RWPE1 (cell line): ENCODE measurements around the gene RBM20.

Experiments
- CTCF ChIA-PET: fragments of 350-600 bp; sonication (Branson Sonifier 250); formaldehyde crosslinking; extraction: SDS; loops from one replicate; lab custom pipeline; 2021; lab: Yijun Ruan, JAX
- POLR2A ChIA-PET: fragments of 400-600 bp; formaldehyde crosslinking; extraction: SDS; loops from one replicate; lab custom pipeline; 2020; ENCODE audit warnings: antibody characterized with exemption; ENCODE audit not compliant: low non-redundant PET; lab: Yijun Ruan, JAX
- DNase-seq: peaks from one replicate; pipeline ENCODE4 v3.0.0; 2012; ENCODE audit warnings: low spot score
- H3K27ac ChIP-seq: fragments of 450-650 bp; 2 replicates; pipeline ENCODE4 v1.5.1; 2017
- CTCF ChIP-seq: fragments of 450-650 bp; conservative IDR thresholded peaks from 2 replicates; pipeline ENCODE4 v1.5.1; 2017; ENCODE audit warnings: low read depth, mild to moderate bottlenecking

The RBM20 gene

GRCh38 chr10:110615057-110615747 is 28.9 kb upstream of the RBM20 start:
- TF ChIP-seq CTCF: no peak
- POLR2A ChIA-PET: no interaction called here
- no peak overlapping the region for H3K27ac ChIP-seq
- CTCF ChIA-PET: interaction anchor here (0.7 to 1.4 kb wide), 3 partner anchors 57 to 286 kb away, joined by 3 to 5 read pairs (median 5); no protein-coding TSS in a partner anchor
- DNase-seq: no peak

- no peak for DNase-seq
- H3K27ac ChIP-seq: no peak overlapping the region
- ChIA-PET POLR2A (no interaction called here), CTCF (interaction anchor here (1.4 to 1.5 kb wide), 2 partner anchors 56 kb away, joined by 5 to 8 read pairs; no protein-coding TSS in a partner anchor)
- TF ChIP-seq CTCF: no peak
Observed at GRCh38 chr10:110616493-110617033, 27.6 kb upstream of the RBM20 start.

GRCh38 chr10:110617425-110618229 is 26.5 kb upstream of the RBM20 start:
- CTCF ChIA-PET: interaction anchor here (0.6 to 1.5 kb wide), 2 partner anchors 37 to 55 kb away, joined by 3 to 8 read pairs; no protein-coding TSS in a partner anchor
- no peak for DNase-seq
- no peak for TF ChIP-seq CTCF
- H3K27ac ChIP-seq: no peak overlapping the region
- POLR2A ChIA-PET: no interaction called here

GRCh38 chr10:110618230-110618610 is 25.9 kb upstream of the RBM20 start:
- no peak overlapping the region for H3K27ac ChIP-seq
- no peak for TF ChIP-seq CTCF
- ChIA-PET POLR2A (interaction anchor here (0.5 kb wide), 1 partner anchor 491 kb away, joined by 4 read pairs; no protein-coding TSS in a partner anchor), CTCF (interaction anchor here (0.9 to 1.1 kb wide), 2 partner anchors 12 to 54 kb away, joined by 3 read pairs; no protein-coding TSS in a partner anchor)
- no peak for DNase-seq

GRCh38 chr10:110619514-110620397 is 24.4 kb upstream of the RBM20 start:
- POLR2A ChIA-PET: no interaction called here
- no peak for DNase-seq

More at GRCh38 chr10:110619514-110620397, 24.4 kb upstream of the RBM20 start:
- CTCF ChIA-PET: interaction anchor here (0.6 to 1.1 kb wide), 3 partner anchors 9 to 205 kb away, joined by 3 to 5 read pairs (median 3); no protein-coding TSS in a partner anchor
- no peak overlapping the region for H3K27ac ChIP-seq
- TF ChIP-seq CTCF: no peak
